Measurements from ENCODE around the gene ZNF462. TPM values are rescaled to one million over a fixed set of nuclear protein-coding genes. Genes with fewer than 3 reads are reported as not detected.

The ZNF462 gene
- total RNA-seq = 10 to 100 TPM; 41.4 to 54.4 TPM

- H3K4me3 ChIP-seq = peak within 1 kb of the TSS; percentile 67 to 75
- H3K36me3 ChIP-seq = no peaks in the 10 kb centered on the region
- TF ChIP-seq POLR2A (IDR thresholded peaks at IDR 0.05) (peak; percentile 36), POLR2AphosphoS5 (IDR thresholded peaks at IDR 0.05) (no peak), CTCF (IDR thresholded peaks at IDR 0.05) (peak in 3 of 4 experiments; percentile 51 to 89 (median 88))
- peak within 1 kb of the TSS; percentile 87 to 89 for H3K27ac ChIP-seq
- no peaks in the 10 kb centered on the region for H3K9me3 ChIP-seq
- under 1% methylated on average over 33 of the region's 33 CpGs for WGBS
- no peaks in the 10 kb centered on the region for H3K4me1 ChIP-seq (replicated peaks)
- intact Hi-C loops (cut with DNase I) = loop anchor here (5.0 to 10.0 kb wide), 5 partner anchors 59 to 961 kb away; partner anchors contain the start of gene RAD23B
- peak; percentile 56 for DNase-seq (ENCODE audit: low spot score)
- H3K27me3 ChIP-seq (replicated peaks; ENCODE audit: insufficient read depth) = no peaks in the 10 kb centered on the region
Measured at GRCh38 chr9:106862821-106863720, at the start of gene ZNF462. Gene ZNF462 (plus strand): TSS chr9:106863166. CDS start chr9:106923384, 60,218 bp downstream.

- no peaks in the 10 kb centered on the region for H3K27me3 ChIP-seq (replicated peaks; ENCODE audit: insufficient read depth)
- H3K4me3 ChIP-seq = no peak overlapping the region
- no peaks in the 10 kb centered on the region for H3K9me3 ChIP-seq
- no peak for DNase-seq (ENCODE audit: low spot score)
- no peak overlapping the region for H3K27ac ChIP-seq
- intact Hi-C loops (cut with DNase I) = no loop called here
- no peaks in the 10 kb centered on the region for H3K36me3 ChIP-seq
- TF ChIP-seq CTCF (IDR thresholded peaks at IDR 0.05) = no peak
- TF ChIP-seq POLR2A (IDR thresholded peaks at IDR 0.05) = no peak
- no peak for TF ChIP-seq POLR2AphosphoS5 (IDR thresholded peaks at IDR 0.05)
- H3K4me1 ChIP-seq (replicated peaks) = no peaks in the 10 kb centered on the region
- 32% methylated on average over 2 of the region's 2 CpGs for WGBS
Measured at GRCh38 chr9:106816524-106816923, 46.4 kb upstream of the ZNF462 start.

- no peaks in the 10 kb centered on the region for H3K36me3 ChIP-seq
- no peaks in the 10 kb centered on the region for H3K27me3 ChIP-seq (replicated peaks; ENCODE audit: insufficient read depth)
- DNase-seq (ENCODE audit: low spot score) = no peak
- intact Hi-C loops (cut with DNase I) = no loop called here
- H3K4me1 ChIP-seq (replicated peaks) = no peaks in the 10 kb centered on the region
- no peak overlapping the region for H3K4me3 ChIP-seq
- no peak for TF ChIP-seq CTCF (IDR thresholded peaks at IDR 0.05)
- TF ChIP-seq POLR2A (IDR thresholded peaks at IDR 0.05) = no peak
- no peak for TF ChIP-seq POLR2AphosphoS5 (IDR thresholded peaks at IDR 0.05)
- no peaks in the 10 kb centered on the region for H3K9me3 ChIP-seq
- H3K27ac ChIP-seq = no peak overlapping the region
- WGBS = 96% methylated on average over 5 of the region's 5 CpGs
Measured at GRCh38 chr9:106818034-106818433, 44.9 kb upstream of the ZNF462 start.

GRCh38 chr9:106820866-106821265 is 42.1 kb upstream of the ZNF462 start:
- Histone ChIP-seq H3K27ac (no peak overlapping the region), H3K27me3 (replicated peaks; ENCODE audit: insufficient read depth) (no peaks in the 10 kb centered on the region), H3K36me3 (no peaks in the 10 kb centered on the region), H3K9me3 (no peaks in the 10 kb centered on the region), H3K4me3 (no peak overlapping the region), H3K4me1 (replicated peaks) (no peaks in the 10 kb centered on the region)
- no peak for DNase-seq (ENCODE audit: low spot score)
- TF ChIP-seq CTCF (IDR thresholded peaks at IDR 0.05) = no peak
- TF ChIP-seq POLR2A (IDR thresholded peaks at IDR 0.05) = no peak
- no peak for TF ChIP-seq POLR2AphosphoS5 (IDR thresholded peaks at IDR 0.05)
- intact Hi-C loops (cut with DNase I) = no loop called here
- WGBS = 17% methylated on average over 1 of the region's 1 CpG
